22Rv1 (cell line): ENCODE results near the gene PXYLP1.

Source experiments
- ZFX ChIP-seq: fragments of 450-650 bp; IDR thresholded peaks from 2 replicates; pipeline ENCODE4 v1.6.1; 2017; ENCODE audit warnings: antibody characterized with exemption, borderline replicate concordance
- TF ChIP-seq, protein P1 (sequence below): fragments of 450-650 bp; IDR thresholded peaks from 2 replicates; pipeline ENCODE4 v1.5.1; 2017; ENCODE audit warnings: mild to moderate bottlenecking

DNA sequence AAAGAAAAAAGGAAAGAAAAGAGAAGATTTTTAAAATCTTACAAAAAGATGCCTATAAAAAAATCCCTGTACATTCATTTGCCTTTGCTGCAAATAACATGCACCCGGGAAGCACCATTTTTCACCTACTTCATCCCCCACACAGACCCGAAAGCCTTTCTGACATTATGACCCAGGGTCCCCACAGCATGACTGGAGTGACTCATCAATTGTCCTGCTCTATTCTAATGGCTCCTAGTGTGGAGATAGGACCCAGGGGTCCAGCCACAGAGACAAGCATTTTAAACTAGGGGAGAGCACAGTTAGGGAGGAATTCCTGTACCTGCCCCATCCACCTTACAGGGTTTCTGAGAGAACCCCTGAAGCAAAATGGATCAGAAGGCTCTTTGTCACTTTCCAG lies 14.7 kb upstream of the PXYLP1 start:
- TF ChIP-seq, protein P1, sequence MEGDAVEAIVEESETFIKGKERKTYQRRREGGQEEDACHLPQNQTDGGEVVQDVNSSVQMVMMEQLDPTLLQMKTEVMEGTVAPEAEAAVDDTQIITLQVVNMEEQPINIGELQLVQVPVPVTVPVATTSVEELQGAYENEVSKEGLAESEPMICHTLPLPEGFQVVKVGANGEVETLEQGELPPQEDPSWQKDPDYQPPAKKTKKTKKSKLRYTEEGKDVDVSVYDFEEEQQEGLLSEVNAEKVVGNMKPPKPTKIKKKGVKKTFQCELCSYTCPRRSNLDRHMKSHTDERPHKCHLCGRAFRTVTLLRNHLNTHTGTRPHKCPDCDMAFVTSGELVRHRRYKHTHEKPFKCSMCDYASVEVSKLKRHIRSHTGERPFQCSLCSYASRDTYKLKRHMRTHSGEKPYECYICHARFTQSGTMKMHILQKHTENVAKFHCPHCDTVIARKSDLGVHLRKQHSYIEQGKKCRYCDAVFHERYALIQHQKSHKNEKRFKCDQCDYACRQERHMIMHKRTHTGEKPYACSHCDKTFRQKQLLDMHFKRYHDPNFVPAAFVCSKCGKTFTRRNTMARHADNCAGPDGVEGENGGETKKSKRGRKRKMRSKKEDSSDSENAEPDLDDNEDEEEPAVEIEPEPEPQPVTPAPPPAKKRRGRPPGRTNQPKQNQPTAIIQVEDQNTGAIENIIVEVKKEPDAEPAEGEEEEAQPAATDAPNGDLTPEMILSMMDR: no peak
- TF ChIP-seq ZFX: no peak
